Measurements from ENCODE around the gene CD7. TPM values are rescaled to one million over a fixed set of nuclear protein-coding genes. Genes with fewer than 3 reads are reported as not detected.

CD7 gene
- total RNA-seq, 1 experiment from 2014 or later = not detected

DNA sequence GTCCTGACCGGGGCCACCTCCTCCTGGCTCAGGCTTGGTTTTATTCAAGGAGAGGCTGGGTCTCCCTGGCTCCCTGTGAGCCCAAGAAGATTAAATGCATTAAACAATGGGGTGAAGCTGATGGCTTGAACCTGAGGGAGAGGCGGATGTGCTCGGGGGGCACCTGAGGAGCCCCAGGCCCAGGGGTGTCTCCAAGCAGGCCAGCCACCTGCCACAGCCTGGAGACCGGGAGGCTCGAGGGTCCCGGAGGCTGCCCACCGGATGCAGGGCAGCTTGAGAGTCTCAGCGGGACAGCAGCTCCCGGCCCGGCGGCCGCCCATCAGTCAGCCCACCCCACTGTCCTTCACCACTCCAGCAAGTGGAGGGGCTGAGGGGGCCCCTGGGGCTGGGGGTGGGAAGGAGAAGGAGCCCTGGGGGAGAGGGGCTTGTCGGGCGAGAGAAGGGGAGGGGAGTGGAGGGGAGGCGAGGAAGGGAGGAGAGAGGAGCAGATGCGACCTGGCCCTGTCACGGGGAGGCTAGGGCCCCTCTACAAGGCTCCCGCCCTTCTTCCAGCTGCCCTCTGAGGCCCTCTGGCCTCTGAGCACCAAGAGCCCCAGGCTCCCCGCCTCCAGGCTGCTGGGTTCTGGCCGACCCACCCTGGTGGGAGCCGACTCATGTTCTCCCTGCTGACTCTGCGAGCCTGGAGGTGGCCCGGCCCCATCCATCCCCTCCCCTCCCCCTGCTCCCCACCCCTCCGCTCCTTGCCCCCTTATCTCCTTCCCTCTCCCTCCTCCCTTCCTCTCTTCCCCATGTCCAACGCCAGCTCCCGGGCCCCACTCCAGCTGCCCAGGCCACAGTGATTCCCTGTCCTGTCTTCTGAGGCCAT, 13.2 kb downstream of the CD7 start:
- TF ChIP-seq, protein P1, sequence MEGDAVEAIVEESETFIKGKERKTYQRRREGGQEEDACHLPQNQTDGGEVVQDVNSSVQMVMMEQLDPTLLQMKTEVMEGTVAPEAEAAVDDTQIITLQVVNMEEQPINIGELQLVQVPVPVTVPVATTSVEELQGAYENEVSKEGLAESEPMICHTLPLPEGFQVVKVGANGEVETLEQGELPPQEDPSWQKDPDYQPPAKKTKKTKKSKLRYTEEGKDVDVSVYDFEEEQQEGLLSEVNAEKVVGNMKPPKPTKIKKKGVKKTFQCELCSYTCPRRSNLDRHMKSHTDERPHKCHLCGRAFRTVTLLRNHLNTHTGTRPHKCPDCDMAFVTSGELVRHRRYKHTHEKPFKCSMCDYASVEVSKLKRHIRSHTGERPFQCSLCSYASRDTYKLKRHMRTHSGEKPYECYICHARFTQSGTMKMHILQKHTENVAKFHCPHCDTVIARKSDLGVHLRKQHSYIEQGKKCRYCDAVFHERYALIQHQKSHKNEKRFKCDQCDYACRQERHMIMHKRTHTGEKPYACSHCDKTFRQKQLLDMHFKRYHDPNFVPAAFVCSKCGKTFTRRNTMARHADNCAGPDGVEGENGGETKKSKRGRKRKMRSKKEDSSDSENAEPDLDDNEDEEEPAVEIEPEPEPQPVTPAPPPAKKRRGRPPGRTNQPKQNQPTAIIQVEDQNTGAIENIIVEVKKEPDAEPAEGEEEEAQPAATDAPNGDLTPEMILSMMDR (conservative IDR thresholded peaks at IDR 0.05; ENCODE audit: low read depth, low read length) = no peak
- no peak for TF ChIP-seq EZH2 (IDR thresholded peaks at IDR 0.05; ENCODE audit: borderline replicate concordance, low read depth, low read length, poor library complexity, severe bottlenecking)
- DNase-seq (ENCODE audit: low spot score) = no peak
- no peaks in the 10 kb centered on the region for H3K4me1 ChIP-seq (ENCODE audit: insufficient read depth, low read length, poor library complexity, severe bottlenecking)
- H3K27ac ChIP-seq (ENCODE audit: low read depth, low read length, poor library complexity, severe bottlenecking) = no peak overlapping the region
- H3K9me3 ChIP-seq (ENCODE audit: low read depth, low read length, poor library complexity, severe bottlenecking) = no peaks in the 10 kb centered on the region
- ChIA-PET CTCF (no interaction called here), POLR2A (ENCODE audit: low non-redundant PET) (no interaction called here)
- no peaks in the 10 kb centered on the region for H3K36me3 ChIP-seq (ENCODE audit: insufficient read depth, low read length, poor library complexity, severe bottlenecking)
- H3K4me3 ChIP-seq (ENCODE audit: low read depth, low read length, poor library complexity, severe bottlenecking) = no peak overlapping the region
- H3K27me3 ChIP-seq (replicated peaks; ENCODE audit: insufficient read depth, low read depth, low read length, poor library complexity) = no peaks in the 10 kb centered on the region
- BruUV-seq (replicated peaks) = no TSS peak
- intact Hi-C loops (cut with micrococcal nuclease; ENCODE audit: unreplicated experiment) = loop anchor here (5.0 kb wide), 1 partner anchor 108 kb away; no protein-coding TSS in a partner anchor

DNA sequence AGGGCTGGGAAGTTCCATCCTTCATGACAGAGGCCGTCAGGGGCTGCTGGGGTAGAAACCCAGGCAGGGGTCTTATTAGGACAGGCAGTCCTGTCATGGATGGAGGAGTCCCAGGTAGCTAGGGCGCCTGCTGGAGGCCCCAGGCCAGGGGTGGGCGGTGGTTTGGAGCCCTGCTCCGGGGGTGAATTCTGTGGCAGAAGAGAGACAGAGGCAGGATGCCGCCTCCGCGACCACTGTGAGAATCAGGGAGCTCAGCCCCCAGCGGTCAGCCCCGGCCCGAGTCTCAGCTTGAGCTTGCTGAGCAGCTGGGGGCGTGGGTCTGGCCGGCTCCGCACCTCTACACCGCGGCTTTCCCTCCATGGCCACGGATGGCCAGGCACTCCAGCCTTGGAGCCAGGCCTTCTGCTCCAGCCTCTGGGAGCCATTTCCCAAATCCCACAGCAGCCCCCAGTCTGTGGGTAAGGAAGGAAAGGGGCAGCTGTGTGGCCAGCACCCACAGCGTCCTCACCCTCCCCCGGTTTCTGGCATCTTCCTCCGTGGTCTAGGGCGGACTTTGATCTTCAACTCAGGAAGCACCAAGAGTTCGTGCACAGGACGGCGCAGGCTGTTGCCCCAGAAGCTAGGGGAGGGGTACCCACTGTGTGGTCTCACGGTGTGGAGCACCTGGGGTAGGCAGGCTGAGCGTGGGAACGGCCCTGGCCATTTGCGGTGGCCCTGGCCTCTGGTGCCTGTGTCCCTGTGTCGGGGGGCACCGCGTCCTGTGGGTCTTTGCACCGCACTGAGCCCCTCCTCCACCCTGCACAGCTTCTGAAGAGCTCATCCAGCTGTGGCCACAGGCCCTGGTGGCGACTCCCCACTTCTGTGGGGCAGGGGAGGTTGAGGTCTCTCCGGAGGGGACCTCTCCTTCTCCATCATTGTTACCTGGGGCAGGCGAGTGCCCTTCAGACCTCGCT, 14.1 kb downstream of the CD7 start:
- H3K4me1 ChIP-seq (ENCODE audit: insufficient read depth, low read length, poor library complexity, severe bottlenecking) = peaks cover 2% of the 10 kb centered on the region
- intact Hi-C loops (cut with micrococcal nuclease; ENCODE audit: unreplicated experiment) = loop anchor here (5.0 kb wide), 1 partner anchor 109 kb away; no protein-coding TSS in a partner anchor
- CTCF ChIA-PET = no interaction called here

DNA sequence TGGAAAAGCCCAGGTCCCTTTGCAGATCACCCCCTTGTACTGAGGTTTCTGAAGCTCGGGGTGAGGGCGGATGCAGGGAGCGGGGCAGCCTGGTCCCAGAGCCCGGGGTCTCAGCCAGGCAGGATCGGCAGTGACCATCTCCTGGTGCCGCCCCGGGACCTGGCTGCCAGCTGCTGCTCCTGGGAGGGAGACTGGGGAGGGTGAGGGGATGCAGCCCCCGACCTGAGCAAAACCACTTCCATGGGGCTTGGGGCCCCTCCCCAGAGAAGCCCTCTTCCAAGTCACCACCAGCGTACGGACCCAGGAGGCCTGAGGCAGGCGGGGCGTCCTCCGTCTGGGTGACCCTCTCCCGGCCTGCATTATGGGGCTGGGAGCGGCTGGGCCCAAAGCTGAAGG, 14.8 kb downstream of the CD7 start:
- ChIA-PET CTCF (no interaction called here), POLR2A (ENCODE audit: low non-redundant PET) (no interaction called here)
- DNase-seq (ENCODE audit: low spot score) = no peak
- H3K9me3 ChIP-seq (ENCODE audit: low read depth, low read length, poor library complexity, severe bottlenecking) = no peaks in the 10 kb centered on the region
- H3K27ac ChIP-seq (ENCODE audit: low read depth, low read length, poor library complexity, severe bottlenecking) = no peak overlapping the region
- no peak overlapping the region for H3K4me3 ChIP-seq (ENCODE audit: low read depth, low read length, poor library complexity, severe bottlenecking)
- H3K4me1 ChIP-seq (ENCODE audit: insufficient read depth, low read length, poor library complexity, severe bottlenecking) = peaks cover 9% of the 10 kb centered on the region
- H3K27me3 ChIP-seq (replicated peaks; ENCODE audit: insufficient read depth, low read depth, low read length, poor library complexity) = no peaks in the 10 kb centered on the region
- no TSS peak for BruUV-seq (replicated peaks)
- TF ChIP-seq, protein P1 (conservative IDR thresholded peaks at IDR 0.05; ENCODE audit: low read depth, low read length) = no peak
- TF ChIP-seq EZH2 (IDR thresholded peaks at IDR 0.05; ENCODE audit: borderline replicate concordance, low read depth, low read length, poor library complexity, severe bottlenecking) = no peak
- no peaks in the 10 kb centered on the region for H3K36me3 ChIP-seq (ENCODE audit: insufficient read depth, low read length, poor library complexity, severe bottlenecking)
- intact Hi-C loops (cut with micrococcal nuclease; ENCODE audit: unreplicated experiment) = loop anchor here (5.0 kb wide), 1 partner anchor 110 kb away; no protein-coding TSS in a partner anchor

More for the DNA sequence above, 14.1 kb downstream of the CD7 start:
- no peak for DNase-seq (ENCODE audit: low spot score)
- Histone ChIP-seq H3K4me3 (ENCODE audit: low read depth, low read length, poor library complexity, severe bottlenecking) (no peak overlapping the region), H3K9me3 (ENCODE audit: low read depth, low read length, poor library complexity, severe bottlenecking) (no peaks in the 10 kb centered on the region), H3K36me3 (ENCODE audit: insufficient read depth, low read length, poor library complexity, severe bottlenecking) (no peaks in the 10 kb centered on the region), H3K27me3 (replicated peaks; ENCODE audit: insufficient read depth, low read depth, low read length, poor library complexity) (no peaks in the 10 kb centered on the region), H3K27ac (ENCODE audit: low read depth, low read length, poor library complexity, severe bottlenecking) (no peak overlapping the region)
- POLR2A ChIA-PET (ENCODE audit: low non-redundant PET) = no interaction called here
- TF ChIP-seq, protein P1 (conservative IDR thresholded peaks at IDR 0.05; ENCODE audit: low read depth, low read length) = no peak
- no peak for TF ChIP-seq EZH2 (IDR thresholded peaks at IDR 0.05; ENCODE audit: borderline replicate concordance, low read depth, low read length, poor library complexity, severe bottlenecking)
- BruUV-seq (replicated peaks) = no TSS peak

Data from A673 (cell line).